Ishikawa (cell line): ENCODE measurements around the gene ZCCHC17.

ENCODE experiments used
- CEBPB ChIP-seq: IDR thresholded peaks from 2 replicates; pipeline ENCODE4 v1.6.1; 2012
- CREB1 ChIP-seq: IDR thresholded peaks from 2 replicates; pipeline ENCODE4 v1.6.1; 2012; ENCODE audit warnings: low read depth
- EGR1 ChIP-seq: IDR thresholded peaks from 2 replicates; pipeline ENCODE4 v1.6.1; 2012
- EP300 ChIP-seq: IDR thresholded peaks from 2 replicates; pipeline ENCODE4 v1.6.1; 2012; ENCODE audit warnings: borderline replicate concordance
- FOXM1 ChIP-seq: IDR thresholded peaks from 2 replicates; pipeline ENCODE4 v1.6.1; 2012; ENCODE audit warnings: low read depth, borderline replicate concordance
- NFIC ChIP-seq: IDR thresholded peaks from 2 replicates; pipeline ENCODE4 v1.6.1; 2012
- RAD21 ChIP-seq: IDR thresholded peaks from 2 replicates; pipeline ENCODE4 v1.6.1; 2012; ENCODE audit warnings: low read depth
- REST ChIP-seq: IDR thresholded peaks from 2 replicates; pipeline ENCODE4 v1.6.1; 2012; ENCODE audit warnings: low read depth, mild to moderate bottlenecking
- TAF1 ChIP-seq: IDR thresholded peaks from 2 replicates; pipeline ENCODE4 v1.6.1; 2012; ENCODE audit warnings: low read depth, mild to moderate bottlenecking
- TCF12 ChIP-seq: IDR thresholded peaks from 2 replicates; pipeline ENCODE4 v1.6.1; 2012; ENCODE audit warnings: low read depth
- TEAD4 ChIP-seq: IDR thresholded peaks from 2 replicates; pipeline ENCODE4 v1.6.1; 2012
- YY1 ChIP-seq: IDR thresholded peaks from 2 replicates; pipeline ENCODE4 v1.6.1; 2012; ENCODE audit warnings: low read depth
- ZBTB7A ChIP-seq: IDR thresholded peaks from 2 replicates; pipeline ENCODE4 v1.6.1; 2012; ENCODE audit warnings: low read depth
- TF ChIP-seq, protein P1 (sequence below): IDR thresholded peaks from 2 replicates; pipeline ENCODE4 v1.6.1; 2012
- TF ChIP-seq, protein P2 (sequence below): IDR thresholded peaks from 2 replicates; pipeline ENCODE4 v1.6.1; 2012

Gene ZCCHC17

GRCh38 chr1:31264790-31265386 lies 31.9 kb upstream of the ZCCHC17 start:
- no peak for TF ChIP-seq FOXM1
- no peak for TF ChIP-seq REST
- TF ChIP-seq CEBPB = no peak
- no peak for TF ChIP-seq CREB1

GRCh38 chr1:31266547-31266946 lies 30.3 kb upstream of the ZCCHC17 start:
- TF ChIP-seq TAF1 = no peak
- TF ChIP-seq, protein P1, sequence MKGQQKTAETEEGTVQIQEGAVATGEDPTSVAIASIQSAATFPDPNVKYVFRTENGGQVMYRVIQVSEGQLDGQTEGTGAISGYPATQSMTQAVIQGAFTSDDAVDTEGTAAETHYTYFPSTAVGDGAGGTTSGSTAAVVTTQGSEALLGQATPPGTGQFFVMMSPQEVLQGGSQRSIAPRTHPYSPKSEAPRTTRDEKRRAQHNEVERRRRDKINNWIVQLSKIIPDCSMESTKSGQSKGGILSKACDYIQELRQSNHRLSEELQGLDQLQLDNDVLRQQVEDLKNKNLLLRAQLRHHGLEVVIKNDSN = no peak
- no peak for TF ChIP-seq TEAD4
- no peak for TF ChIP-seq REST
- TF ChIP-seq, protein P2, sequence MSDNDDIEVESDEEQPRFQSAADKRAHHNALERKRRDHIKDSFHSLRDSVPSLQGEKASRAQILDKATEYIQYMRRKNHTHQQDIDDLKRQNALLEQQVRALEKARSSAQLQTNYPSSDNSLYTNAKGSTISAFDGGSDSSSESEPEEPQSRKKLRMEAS = no peak
- TF ChIP-seq NFIC = no peak
- no peak for TF ChIP-seq YY1

- TF ChIP-seq YY1 (no peak), EP300 (no peak), EGR1 (no peak), TAF1 (no peak)
Observed at GRCh38 chr1:31272369-31272768, 24.5 kb upstream of the ZCCHC17 start.

DNA sequence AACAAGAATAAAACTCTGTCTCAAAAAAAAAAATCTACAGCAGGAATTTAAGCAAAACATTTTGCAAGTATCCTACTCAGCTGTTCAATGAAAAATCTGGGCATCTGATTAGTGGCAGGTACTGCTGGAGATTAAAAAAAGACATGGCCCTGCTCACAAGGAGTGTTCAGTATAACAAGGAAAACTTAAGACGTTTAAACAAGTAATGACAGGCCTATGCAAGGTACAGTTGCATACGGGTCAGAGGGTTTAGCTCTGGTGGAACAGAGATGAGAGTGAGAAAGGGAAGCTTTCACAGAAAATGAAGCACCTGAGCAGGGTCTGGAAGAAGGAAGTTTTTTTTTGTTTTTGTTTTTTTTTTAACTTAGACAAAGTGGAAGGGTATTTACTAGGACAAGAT lies 23.2 kb upstream of the ZCCHC17 start:
- TF ChIP-seq REST (no peak), NFIC (no peak), TCF12 (no peak), TEAD4 (no peak), TAF1 (no peak), YY1 (no peak), EGR1 (no peak), CREB1 (no peak)
- TF ChIP-seq, protein P1 = no peak
- TF ChIP-seq, protein P2 = no peak

GRCh38 chr1:31289021-31289420 lies 7.8 kb upstream of the ZCCHC17 start:
- TF ChIP-seq EP300 (no peak), REST (no peak), TCF12 (no peak), EGR1 (no peak), CEBPB (no peak), NFIC (no peak), FOXM1 (no peak), CREB1 (no peak), RAD21 (no peak), TEAD4 (no peak), YY1 (no peak), ZBTB7A (no peak)
- TF ChIP-seq, protein P1 = no peak
- TF ChIP-seq, protein P2 = no peak
